Umbilical cord (tissue), 2 donors: ENCODE data around the gene SAA1. TPM values are rescaled to one million over a fixed set of nuclear protein-coding genes. Genes with fewer than 3 reads are reported as not detected.

Experiments used
- DNase-seq: peaks from one replicate; pipeline ENCODE4 v3.0.0-alpha.2; 2015; ENCODE audit warnings: low spot score
- total RNA-seq: library from RNA; depleted of rRNA; stranded (reverse); fragments of >200 nt; gene quantifications from one replicate; pipeline ENCODE4 v1.2.3, GENCODE V29; 2014; ENCODE audit warnings: low replicate concordance; ENCODE audit not compliant: insufficient read depth

SAA1 gene
- total RNA-seq, 1 donor from 2014 or later = not detected

DNA sequence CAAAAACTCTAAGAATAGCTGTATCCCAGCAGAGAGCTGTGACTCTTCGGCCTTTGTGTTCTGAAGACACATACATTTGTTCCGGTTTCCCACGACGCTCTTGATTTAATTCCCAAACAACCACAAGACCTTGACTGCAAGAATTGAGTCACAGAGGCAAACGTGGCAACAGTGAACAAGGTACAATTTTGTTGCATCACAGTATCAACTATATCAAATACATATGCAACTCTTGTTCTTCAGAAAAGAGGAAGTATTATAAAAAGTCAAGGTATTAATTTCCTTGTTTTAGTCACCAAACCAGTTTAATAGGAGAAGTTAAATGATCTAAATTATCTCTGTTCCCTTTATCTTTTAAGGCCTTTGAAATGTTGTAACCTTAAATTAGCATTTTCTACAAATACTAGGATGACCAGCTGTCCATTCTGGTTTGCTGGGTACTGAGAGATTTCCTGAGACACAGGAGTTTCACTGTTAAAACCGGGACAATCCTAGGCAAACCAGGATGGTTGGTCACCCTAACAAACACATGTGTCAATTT, 44.8 kb downstream of the SAA1 start:
- no peak for DNase-seq

GRCh38 chr11:18312012-18312411, 45.9 kb downstream of the SAA1 start:
- no peak for DNase-seq

GRCh38 chr11:18312663-18313420, 46.8 kb downstream of the SAA1 start:
- peak; percentile 30 for DNase-seq

DNA sequence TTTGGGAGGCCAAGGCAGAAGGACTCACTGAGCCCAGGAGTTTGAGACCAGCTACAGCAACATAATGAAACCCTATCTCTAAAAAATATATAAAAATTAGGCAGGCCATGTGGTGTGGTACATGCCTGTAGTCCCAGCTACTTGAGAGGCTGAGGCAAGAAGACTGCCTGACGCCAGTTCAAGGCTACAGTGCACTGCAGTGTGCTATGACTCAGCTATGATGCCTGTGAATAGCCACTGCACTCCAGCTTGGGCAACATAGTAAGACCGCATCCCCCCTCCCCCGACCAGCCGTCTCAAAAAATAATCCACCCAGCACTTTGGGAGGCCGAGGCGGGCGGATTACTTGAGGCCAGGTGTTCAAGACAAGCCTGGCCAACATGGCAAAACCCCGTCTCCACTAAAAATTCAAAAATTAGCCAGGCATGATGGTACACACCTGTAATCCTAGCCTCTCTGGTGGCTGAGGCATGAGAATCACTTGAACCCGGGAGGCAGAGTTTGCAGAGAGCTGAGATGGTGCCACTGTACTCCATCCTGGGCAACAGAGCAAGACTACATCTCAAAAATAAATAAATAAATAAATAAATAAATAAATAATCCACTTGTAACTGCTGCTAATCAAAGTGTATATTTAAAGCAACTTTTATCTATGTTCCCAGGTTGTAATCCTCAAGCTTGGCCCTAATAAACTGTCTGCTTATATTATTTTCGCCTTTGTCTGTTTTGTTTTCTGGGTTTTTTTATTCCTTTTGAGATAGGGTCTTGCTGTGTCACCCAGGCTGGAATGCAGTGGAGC, 48.1 kb downstream of the SAA1 start:
- no peak for DNase-seq

GRCh38 chr11:18314784-18315523, 48.9 kb downstream of the SAA1 start:
- DNase-seq = peak; percentile 5

DNA sequence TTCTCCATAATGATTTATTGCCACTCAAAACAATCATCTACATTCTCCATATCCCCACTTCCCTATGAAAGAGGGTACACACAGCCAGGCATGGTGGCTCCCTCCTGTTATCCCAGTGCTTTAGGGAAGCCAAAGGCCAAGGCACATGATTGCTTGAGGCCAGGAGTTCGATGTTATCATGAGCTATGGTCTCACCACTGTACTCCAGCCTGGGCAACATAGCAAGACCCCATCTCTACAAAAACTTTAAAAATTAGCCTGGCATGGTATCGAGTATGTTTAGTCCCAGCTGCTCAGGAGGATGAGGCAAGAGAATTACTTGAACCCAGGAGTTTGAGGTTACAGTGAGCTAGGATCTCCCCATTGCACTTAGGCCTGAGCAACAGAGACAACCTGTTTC, 49.8 kb downstream of the SAA1 start:
- DNase-seq = no peak

- no peak for DNase-seq
Observed at GRCh38 chr11:18317551-18317950, 51.5 kb downstream of the SAA1 start.

Other genes with a start within 250 kb of the SAA1 start
- 27.7 TPM for gene TPH1, start 220.0 kb upstream of the SAA1 start, total RNA-seq
- gene SAAL1, start 160.2 kb upstream of the SAA1 start, total RNA-seq = 8.4 TPM
- not detected for gene MRGPRX3, start 133.7 kb upstream of the SAA1 start, total RNA-seq
- 0.96 TPM for gene MRGPRX4, start 93.4 kb upstream of the SAA1 start, total RNA-seq
- not detected for gene SAA4, start 29.5 kb upstream of the SAA1 start, total RNA-seq
- 22.1 TPM for gene SAA2, start 17.6 kb upstream of the SAA1 start, total RNA-seq
- 62.8 TPM for gene HPS5, start 55.9 kb downstream of the SAA1 start, total RNA-seq
- gene GTF2H1, start 56.3 kb downstream of the SAA1 start, total RNA-seq = 110 TPM
- gene LDHA, start 128.3 kb downstream of the SAA1 start, total RNA-seq = 618 TPM
- not detected for gene LDHC, start 146.1 kb downstream of the SAA1 start, total RNA-seq
- gene LDHAL6A, start 189.6 kb downstream of the SAA1 start, total RNA-seq = 0.96 TPM